Peyer's patch (tissue), 4 donors: ENCODE results near the gene SHISA9. TPM values are rescaled to one million over a fixed set of nuclear protein-coding genes. Genes with fewer than 3 reads are reported as not detected.

Source experiments
- DNase-seq, 3 donors: peaks; one replicate each; pipeline ENCODE4 v3.0.0-alpha.2; 2017 to 2019
- H3K27ac ChIP-seq, 4 donors: fragments of 200-600 bp; sonication (generic); one replicate each; pipeline ENCODE4 v1.5.1; 2016 to 2019
- H3K27me3 ChIP-seq, 2 donors: fragments of 200-600 bp; sonication (generic); one replicate each; pipeline ENCODE4 v1.5.1; 2019
- H3K36me3 ChIP-seq, 3 donors: fragments of 200-600 bp; sonication (generic); one replicate each; pipeline ENCODE4 v1.5.1; 2016 to 2019
- H3K4me1 ChIP-seq, 4 donors: fragments of 200-600 bp; sonication (generic); one replicate each; pipeline ENCODE4 v1.5.1; 2016 to 2019
- H3K4me3 ChIP-seq, 4 donors: fragments of 200-600 bp; sonication (generic); 1 replicate in 3 of 4; 2 replicates in 1 of 4; pipeline ENCODE4 v1.5.1; 2016 to 2019; ENCODE audit warnings: mild to moderate bottlenecking in 1 of 4
- H3K9me3 ChIP-seq, 4 donors: fragments of 200-600 bp; sonication (generic); one replicate each; pipeline ENCODE4 v1.5.1; 2016 to 2019; ENCODE audit warnings: mild to moderate bottlenecking in 1 of 4
- CTCF ChIP-seq, 6 experiments: fragments of 450-650 bp in 4 of 6; fragments of 200-600 bp in 2 of 6; sonication (generic) in 1 of 6; IDR thresholded peaks; one replicate each; pipeline ENCODE4 v1.5.1; 2017 to 2019; ENCODE audit warnings: antibody characterized with exemption in 6 of 6, mild to moderate bottlenecking in 3 of 6, moderate library complexity in 1 of 6
- POLR2A ChIP-seq, 2 donors: fragments of 450-650 bp; IDR thresholded peaks; one replicate each; pipeline ENCODE4 v1.5.1; 2017; ENCODE audit warnings: antibody characterized with exemption in 2 of 2, mild to moderate bottlenecking in 2 of 2, moderate library complexity in 2 of 2
- total RNA-seq, 4 donors: library from RNA; depleted of rRNA; stranded (reverse); fragments of >200 nt; gene quantifications; one replicate each; pipeline ENCODE4 v1.1.0, GENCODE V29; 2016

The SHISA9 gene
- total RNA-seq, 4 donors from 2014 or later, result 0.66 TPM; not detected in 3

GRCh38 chr16:13254998-13255614, 353.7 kb downstream of the SHISA9 start:
- Histone ChIP-seq H3K27me3 (no peaks in the 10 kb centered on the region), H3K27ac (no peak overlapping the region), H3K9me3 (peaks cover 0 to 6% (median 0%) of the 10 kb centered on the region in 4 donors), H3K4me1 (no peaks in the 10 kb centered on the region), H3K4me3 (no peak overlapping the region), H3K36me3 (no peaks in the 10 kb centered on the region)
- DNase-seq, result no peak
- TF ChIP-seq CTCF (IDR thresholded peaks at IDR 0.05) (no peak), POLR2A (IDR thresholded peaks at IDR 0.05) (no peak)

- H3K27me3 ChIP-seq, result no peaks in the 10 kb centered on the region
- DNase-seq, result no peak
- no peaks in the 10 kb centered on the region for H3K4me1 ChIP-seq
- H3K36me3 ChIP-seq, result no peaks in the 10 kb centered on the region
- H3K27ac ChIP-seq, result no peak overlapping the region
- TF ChIP-seq CTCF (IDR thresholded peaks at IDR 0.05) (no peak), POLR2A (IDR thresholded peaks at IDR 0.05) (no peak)
- H3K9me3 ChIP-seq, result peaks cover 0 to 6% (median 2%) of the 10 kb centered on the region in 4 donors
- H3K4me3 ChIP-seq, result no peak overlapping the region
Observed at GRCh38 chr16:13262270-13263090, 361.1 kb downstream of the SHISA9 start.

GRCh38 chr16:13264749-13265552, 363.6 kb downstream of the SHISA9 start:
- TF ChIP-seq POLR2A (IDR thresholded peaks at IDR 0.05) (no peak), CTCF (IDR thresholded peaks at IDR 0.05) (no peak)
- Histone ChIP-seq H3K4me1 (no peaks in the 10 kb centered on the region), H3K4me3 (no peak overlapping the region)

GRCh38 chr16:13269359-13269758, 368.0 kb downstream of the SHISA9 start:
- DNase-seq, result no peak
- TF ChIP-seq CTCF (IDR thresholded peaks at IDR 0.05) (no peak), POLR2A (IDR thresholded peaks at IDR 0.05) (no peak)

More at GRCh38 chr16:13264749-13265552, 363.6 kb downstream of the SHISA9 start:
- DNase-seq, result no peak
- no peak overlapping the region for H3K27ac ChIP-seq
- no peaks in the 10 kb centered on the region for H3K36me3 ChIP-seq
- no peaks in the 10 kb centered on the region for H3K27me3 ChIP-seq
- peaks cover 0 to 5% (median 0%) of the 10 kb centered on the region in 4 donors for H3K9me3 ChIP-seq

GRCh38 chr16:13269905-13270528, 368.6 kb downstream of the SHISA9 start:
- Histone ChIP-seq H3K9me3 (no peaks in the 10 kb centered on the region), H3K27me3 (no peaks in the 10 kb centered on the region), H3K4me1 (no peaks in the 10 kb centered on the region), H3K36me3 (no peaks in the 10 kb centered on the region), H3K4me3 (no peak overlapping the region), H3K27ac (no peak overlapping the region)
- no peak for DNase-seq
- no peak for TF ChIP-seq CTCF (IDR thresholded peaks at IDR 0.05)
- TF ChIP-seq POLR2A (IDR thresholded peaks at IDR 0.05), result no peak

More at GRCh38 chr16:13269359-13269758, 368.0 kb downstream of the SHISA9 start:
- Histone ChIP-seq H3K27ac (no peak overlapping the region), H3K36me3 (no peaks in the 10 kb centered on the region), H3K4me1 (no peaks in the 10 kb centered on the region), H3K4me3 (no peak overlapping the region), H3K27me3 (no peaks in the 10 kb centered on the region), H3K9me3 (no peaks in the 10 kb centered on the region)
